DOHH2 (cell line): ENCODE data around the gene ARHGAP29.

Experiments used
- EZH2phosphoT487 ChIP-seq: fragments of 200-600 bp; sonication (generic); IDR thresholded peaks from 2 replicates; pipeline ENCODE4 v1.6.1; 2017; ENCODE audit warnings: borderline replicate concordance, mild to moderate bottlenecking, antibody characterized with exemption, low read length, moderate library complexity, mixed read lengths
- TF ChIP-seq, protein P1 (sequence below): fragments of 200-600 bp; sonication (generic); IDR thresholded peaks from one replicate; pipeline ENCODE4 v1.5.1; 2014; ENCODE audit warnings: antibody characterized with exemption, mild to moderate bottlenecking, low read depth, low read length; ENCODE audit not compliant: poor library complexity, severe bottlenecking

GRCh38 chr1:94122201-94122970 lies 115.0 kb downstream of the ARHGAP29 start:
- TF ChIP-seq, protein P1, sequence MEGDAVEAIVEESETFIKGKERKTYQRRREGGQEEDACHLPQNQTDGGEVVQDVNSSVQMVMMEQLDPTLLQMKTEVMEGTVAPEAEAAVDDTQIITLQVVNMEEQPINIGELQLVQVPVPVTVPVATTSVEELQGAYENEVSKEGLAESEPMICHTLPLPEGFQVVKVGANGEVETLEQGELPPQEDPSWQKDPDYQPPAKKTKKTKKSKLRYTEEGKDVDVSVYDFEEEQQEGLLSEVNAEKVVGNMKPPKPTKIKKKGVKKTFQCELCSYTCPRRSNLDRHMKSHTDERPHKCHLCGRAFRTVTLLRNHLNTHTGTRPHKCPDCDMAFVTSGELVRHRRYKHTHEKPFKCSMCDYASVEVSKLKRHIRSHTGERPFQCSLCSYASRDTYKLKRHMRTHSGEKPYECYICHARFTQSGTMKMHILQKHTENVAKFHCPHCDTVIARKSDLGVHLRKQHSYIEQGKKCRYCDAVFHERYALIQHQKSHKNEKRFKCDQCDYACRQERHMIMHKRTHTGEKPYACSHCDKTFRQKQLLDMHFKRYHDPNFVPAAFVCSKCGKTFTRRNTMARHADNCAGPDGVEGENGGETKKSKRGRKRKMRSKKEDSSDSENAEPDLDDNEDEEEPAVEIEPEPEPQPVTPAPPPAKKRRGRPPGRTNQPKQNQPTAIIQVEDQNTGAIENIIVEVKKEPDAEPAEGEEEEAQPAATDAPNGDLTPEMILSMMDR: no peak
- no peak for TF ChIP-seq EZH2phosphoT487
